ENCODE results near the gene NFKBIE.

DNA sequence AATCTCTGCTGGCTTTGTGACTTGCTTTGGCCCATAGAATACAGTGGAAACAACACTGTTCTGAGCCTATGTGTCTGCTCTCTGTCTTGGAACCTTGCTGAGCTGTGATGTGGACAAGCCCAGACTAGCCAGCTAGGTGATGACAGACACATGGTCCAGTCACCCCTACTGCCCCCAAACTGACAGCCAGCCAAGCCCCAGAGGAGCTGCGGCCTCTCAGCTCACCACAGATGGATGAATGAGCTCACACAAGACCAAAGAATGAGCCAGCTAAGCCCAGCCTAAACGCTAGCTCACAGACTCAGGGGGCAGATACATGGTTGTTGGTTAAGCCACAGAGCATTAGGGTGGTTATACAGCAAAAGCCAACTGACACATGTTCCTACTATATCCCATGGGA lies 43.7 kb upstream of the NFKBIE start:
- TF ChIP-seq, protein P1, sequence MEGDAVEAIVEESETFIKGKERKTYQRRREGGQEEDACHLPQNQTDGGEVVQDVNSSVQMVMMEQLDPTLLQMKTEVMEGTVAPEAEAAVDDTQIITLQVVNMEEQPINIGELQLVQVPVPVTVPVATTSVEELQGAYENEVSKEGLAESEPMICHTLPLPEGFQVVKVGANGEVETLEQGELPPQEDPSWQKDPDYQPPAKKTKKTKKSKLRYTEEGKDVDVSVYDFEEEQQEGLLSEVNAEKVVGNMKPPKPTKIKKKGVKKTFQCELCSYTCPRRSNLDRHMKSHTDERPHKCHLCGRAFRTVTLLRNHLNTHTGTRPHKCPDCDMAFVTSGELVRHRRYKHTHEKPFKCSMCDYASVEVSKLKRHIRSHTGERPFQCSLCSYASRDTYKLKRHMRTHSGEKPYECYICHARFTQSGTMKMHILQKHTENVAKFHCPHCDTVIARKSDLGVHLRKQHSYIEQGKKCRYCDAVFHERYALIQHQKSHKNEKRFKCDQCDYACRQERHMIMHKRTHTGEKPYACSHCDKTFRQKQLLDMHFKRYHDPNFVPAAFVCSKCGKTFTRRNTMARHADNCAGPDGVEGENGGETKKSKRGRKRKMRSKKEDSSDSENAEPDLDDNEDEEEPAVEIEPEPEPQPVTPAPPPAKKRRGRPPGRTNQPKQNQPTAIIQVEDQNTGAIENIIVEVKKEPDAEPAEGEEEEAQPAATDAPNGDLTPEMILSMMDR (IDR thresholded peaks at IDR 0.05), result no peak
- TF ChIP-seq EZH2 (IDR thresholded peaks at IDR 0.05; ENCODE audit: borderline replicate concordance, insufficient read depth, low read depth, low read length, poor library complexity, severe bottlenecking), result no peak
